ENCODE measurements around the gene TNPO3.
"Not testable (repeated sequence)": the region's sequence is repeated elsewhere in the genome, so short reads cannot be mapped to it uniquely, and the experiment has no call there.

TNPO3 gene

DNA sequence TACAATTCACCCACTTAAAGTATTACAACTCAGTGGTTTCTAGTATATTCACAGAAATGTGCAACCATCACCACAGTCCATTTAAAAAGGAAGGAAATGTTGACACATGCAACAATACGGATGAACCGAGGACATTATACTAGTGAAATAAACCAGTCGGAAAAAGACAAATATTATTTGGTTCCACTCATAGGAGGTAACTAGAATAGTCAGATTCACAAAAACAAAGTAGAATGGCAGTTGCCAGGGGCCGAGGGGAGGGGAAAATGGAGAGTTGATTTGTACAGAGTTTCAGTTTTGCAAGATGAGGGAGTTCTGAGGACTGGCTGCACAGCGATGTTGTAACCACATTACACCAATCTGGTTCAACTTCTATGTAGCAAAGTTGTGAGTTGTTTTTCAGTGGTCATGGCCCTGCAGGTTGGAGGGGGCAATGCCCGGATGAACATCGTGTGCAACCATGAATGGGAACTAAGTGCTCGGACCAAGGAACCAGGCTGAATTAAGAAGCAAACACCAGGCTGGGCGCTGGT, 17.6 kb upstream of the TNPO3 start:
- no peak for DNase-seq (ENCODE audit: low read depth in 4 of 4, low spot score in 1 of 4)

DNA sequence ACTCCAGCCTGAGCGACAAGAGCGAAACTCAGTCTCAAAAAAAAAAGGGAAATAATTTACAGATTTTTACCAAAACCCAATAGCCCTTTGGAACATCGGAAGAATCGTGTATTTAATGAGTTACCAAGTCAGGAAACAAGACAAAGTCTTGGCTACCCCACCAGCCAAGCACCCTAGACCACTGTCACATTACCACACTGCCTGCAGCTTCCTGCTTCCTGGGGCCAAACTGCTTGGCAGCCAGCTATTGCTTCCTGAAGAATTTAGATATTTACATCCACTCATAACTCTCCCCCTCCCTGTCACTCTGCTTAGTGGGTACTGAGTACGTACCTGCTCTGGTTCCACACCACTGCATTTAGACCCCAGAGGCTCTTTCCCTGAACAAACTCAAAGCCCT, 14.1 kb upstream of the TNPO3 start:
- no peak for DNase-seq (ENCODE audit: low read depth in 4 of 4, low spot score in 1 of 4)

DNA sequence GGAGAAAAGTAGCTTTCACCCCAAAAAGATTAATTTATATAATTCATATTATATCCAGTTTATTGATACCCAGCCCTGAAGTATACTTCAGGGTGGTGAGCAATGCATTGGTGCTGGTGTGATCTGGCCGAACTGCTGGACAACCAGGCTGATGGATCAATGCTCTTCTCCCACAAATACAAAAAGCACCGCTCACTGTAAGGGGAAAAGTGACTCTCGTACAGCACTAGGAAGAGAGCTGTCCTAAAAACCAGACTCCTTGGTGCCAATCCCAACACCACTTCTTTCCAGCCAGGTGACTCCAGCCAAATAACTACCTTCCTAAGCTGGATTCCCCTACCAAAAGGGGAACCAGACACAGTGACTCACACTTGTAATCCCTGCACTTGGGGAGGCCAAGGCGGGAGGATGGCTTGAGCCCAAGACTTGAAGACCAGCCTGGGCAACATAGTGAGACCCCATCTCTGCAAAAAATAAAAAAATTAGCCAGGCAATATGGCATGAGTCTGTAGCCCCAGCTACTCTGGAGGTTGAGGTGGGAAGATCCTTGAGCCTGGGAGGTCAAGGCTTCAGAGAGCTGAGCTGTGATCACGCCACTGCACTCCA, 13.1 kb upstream of the TNPO3 start:
- DNase-seq (ENCODE audit: low read depth in 4 of 4, low spot score in 1 of 4), result no peak

DNA sequence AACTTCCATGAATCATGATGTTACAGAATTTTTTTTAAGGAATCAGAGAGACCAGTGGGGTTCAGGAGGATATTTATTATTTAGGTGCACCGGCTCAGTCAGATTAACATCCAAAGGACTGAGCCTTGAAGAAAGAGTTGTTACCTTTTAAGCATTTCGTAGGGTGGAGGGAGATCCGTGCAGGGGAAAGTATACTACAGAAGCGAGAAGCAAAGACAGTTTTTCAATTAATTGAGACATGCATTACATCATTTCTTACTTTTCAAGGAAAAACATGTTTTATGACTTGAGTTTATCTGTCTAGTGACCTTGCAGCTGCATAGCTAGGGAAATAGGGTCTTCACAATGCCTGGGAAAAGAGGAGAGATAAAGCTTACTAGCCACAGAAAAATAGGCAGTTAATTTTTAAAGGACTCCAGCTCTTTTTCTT, 12.2 kb upstream of the TNPO3 start:
- not testable (repeated sequence) for DNase-seq (ENCODE audit: low read depth in 4 of 4, low spot score in 1 of 4)

DNA sequence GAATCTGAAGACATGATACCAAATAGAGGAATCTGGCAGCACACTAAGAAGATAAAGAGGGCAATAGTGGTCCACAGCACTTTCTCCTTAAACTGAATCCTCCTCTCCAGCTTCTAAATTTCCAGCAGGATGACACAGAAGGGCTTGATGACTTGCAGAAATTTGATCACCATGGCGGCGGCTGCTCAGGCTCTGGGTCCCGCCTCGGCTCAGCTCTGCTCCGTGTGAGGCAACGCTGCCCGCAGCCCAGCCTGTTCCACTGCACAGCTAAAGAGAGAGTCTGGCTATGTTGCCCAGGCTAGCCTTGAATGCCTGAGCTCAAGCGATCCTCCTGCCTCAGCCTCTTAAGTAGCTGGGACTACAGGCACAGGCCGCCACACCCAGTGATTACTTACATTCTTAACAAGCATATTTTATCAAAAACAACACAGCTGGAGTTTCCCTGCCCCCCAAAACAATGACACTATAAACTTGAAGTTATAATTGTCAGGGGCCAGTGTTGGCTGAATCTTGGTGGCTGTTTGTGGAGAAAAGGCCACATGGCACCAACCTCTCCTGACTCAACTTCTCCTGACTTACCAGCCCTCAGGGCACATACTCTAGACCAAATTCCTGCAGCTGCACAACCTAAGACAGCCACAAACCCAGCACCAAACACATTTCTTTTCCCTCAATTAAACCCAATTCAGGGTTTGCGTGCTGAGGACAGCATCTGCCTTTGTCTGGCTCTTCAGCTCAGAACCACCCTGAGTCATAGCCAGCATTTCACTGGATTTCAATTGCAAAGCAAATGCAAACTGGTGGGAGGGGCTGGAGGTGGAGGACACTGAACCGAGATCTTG, 11.6 kb upstream of the TNPO3 start:
- DNase-seq (ENCODE audit: low read depth in 4 of 4, low spot score in 1 of 4), result no peak

DNA sequence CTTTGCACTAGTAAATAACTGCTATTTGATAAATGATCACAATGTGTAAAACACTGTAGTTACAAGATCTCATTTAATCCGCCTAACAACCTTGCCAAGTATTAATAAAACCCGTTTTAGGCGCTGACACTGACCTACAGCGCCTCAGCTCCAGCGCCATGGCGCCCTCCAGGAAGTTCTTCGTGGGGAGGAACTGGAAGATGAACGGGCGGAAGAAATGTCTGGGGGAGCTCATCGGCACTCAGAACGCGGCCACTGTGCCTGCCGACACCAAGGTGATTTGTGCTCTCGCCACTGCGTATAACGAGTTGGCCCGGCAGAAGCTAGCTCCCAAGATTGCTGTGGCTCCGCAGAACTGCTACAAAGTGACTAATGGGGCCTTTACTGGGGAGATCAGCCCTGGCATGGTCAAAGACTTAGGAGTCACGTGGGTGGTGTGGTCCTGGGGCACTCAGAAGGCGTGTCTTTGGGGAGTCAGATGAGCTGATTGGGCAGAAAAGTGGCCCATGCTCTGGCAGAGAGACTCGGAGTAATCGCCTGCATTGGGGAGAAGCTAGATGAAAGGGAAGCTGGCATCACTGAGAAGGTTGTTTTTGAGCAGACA, 1.1 kb upstream of the TNPO3 start:
- DNase-seq (ENCODE audit: low read depth in 4 of 4, low spot score in 1 of 4), result no peak

DNA sequence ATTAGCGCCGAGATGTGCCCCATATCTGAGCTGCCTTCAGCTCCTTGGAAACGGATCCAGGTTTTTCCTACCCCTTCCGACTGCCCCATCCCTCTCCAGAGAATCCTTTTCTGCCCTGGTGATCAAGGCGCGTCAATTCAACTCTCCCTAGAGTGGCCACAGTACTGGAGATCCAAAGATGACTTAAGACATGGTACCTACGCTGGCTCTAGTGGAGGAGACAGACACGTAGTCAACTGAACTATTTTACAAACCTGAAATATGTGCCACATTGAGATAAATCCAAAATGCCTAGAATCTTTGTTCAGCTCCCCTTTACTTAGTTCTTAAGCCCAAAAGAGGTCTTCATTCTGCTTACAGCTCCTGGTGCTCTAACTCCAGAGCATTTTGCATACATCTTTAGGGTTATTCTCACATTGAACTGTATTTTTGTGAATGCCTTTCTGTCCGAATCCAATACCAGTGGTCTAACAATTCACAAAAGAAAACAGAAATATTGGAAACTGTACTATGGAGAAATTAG, 444 bp upstream of the TNPO3 start:
- no peak for DNase-seq (ENCODE audit: low read depth in 4 of 4, low spot score in 1 of 4)

DNA sequence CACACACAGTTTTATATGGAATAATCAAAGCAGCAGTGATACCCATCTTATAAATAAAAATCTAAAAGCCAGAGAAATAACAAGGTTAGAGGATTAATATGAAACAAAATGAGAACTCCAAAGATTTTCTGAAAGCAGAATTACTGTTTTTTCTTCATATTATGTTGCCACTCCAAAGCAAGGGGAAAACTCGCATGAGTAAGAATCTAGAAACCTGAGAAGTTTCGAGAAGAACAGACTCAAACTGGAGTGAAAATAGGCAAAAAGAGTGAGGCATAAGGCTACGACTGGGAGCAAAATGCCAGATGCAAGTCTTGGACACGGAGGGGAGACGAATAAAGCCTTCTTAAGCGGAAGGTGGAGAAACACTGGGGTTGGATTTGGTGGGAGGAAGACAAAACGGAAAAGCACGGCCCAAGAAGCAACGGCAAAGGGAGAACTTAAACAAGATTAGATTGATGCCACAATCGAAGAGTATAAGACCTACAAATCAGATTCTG, 923 bp downstream of the TNPO3 start:
- DNase-seq (ENCODE audit: low read depth in 4 of 4, low spot score in 1 of 4), result no peak

DNA sequence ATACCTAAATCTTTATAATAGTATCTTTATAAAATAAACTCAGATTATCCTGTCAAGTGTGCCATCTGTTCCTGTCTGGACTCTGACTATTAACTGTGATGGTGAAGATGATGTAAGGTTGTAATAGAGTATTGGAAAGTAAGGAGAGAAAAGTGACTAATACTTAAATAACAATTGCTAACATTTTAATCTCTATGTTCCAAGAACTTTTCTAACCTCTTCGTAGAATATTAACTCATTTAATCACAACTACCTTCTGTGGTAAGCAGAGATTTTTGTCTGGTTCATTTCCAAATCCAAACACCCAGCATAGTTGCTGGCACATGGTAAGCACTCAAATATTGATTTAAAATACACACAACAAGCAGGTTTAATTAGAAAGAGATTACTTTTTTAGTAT, 2.5 kb downstream of the TNPO3 start:
- no peak for DNase-seq (ENCODE audit: low read depth in 4 of 4, low spot score in 1 of 4)

DNA sequence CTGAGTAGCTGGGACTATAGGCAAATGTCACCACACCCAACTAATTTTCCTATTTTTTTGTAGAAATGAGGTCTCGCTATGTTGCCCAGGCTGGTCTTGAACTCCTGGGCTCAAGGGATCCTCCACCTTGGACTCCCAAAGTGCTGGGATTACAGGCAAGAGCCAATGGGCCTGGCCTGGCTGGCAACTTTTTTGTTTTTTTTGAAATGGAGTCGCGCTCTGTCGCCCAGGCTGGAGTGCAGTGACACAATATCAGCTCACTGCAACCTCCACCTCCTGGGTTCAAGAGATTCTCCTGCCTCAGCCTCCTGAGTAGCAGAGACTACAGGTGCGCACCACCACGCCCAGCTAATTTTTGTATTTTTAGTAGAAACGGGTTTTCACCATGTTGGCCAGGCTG, 3.5 kb downstream of the TNPO3 start:
- DNase-seq (ENCODE audit: low read depth in 4 of 4, low spot score in 1 of 4), result not testable (repeated sequence)

DNA sequence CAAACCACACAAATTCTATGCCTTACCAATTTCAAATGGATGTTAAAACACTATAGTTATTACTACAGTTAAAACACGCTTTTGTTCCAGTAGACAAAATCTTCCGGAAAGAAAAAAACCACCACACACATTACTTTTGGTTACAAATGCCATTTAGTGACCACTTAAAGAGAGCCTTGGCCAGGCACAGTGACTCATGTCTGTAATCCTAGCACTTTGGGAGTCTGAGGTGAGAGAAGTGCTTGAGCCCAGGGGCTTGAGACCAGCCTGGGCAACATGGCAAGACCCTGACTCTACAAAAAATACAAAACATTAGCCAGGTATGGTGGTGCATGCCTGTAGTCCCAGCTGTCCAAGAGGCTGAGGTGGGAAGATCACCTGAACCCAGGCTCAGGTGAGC, 7.2 kb downstream of the TNPO3 start:
- no peak for DNase-seq (ENCODE audit: low read depth in 4 of 4, low spot score in 1 of 4)

DNA sequence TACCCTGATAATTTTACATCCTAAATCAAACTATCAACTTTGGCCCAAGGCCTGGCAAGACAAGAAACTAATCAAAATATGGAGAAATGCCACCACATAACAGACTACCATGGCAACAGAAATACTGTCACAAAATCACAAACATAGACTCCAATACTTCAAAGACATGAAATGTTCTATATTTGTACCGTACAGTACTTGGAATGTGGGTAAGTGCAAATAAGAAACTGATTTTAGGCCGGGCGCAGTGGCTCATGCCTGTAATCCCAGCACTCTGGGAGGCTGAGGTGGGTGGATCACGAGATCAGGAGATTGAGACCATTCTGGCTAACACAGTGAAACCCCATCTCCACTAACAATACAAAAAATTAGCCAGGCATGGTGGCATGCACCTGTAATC, 9.2 kb downstream of the TNPO3 start:
- no peak for DNase-seq (ENCODE audit: low read depth in 4 of 4, low spot score in 1 of 4)

DNA sequence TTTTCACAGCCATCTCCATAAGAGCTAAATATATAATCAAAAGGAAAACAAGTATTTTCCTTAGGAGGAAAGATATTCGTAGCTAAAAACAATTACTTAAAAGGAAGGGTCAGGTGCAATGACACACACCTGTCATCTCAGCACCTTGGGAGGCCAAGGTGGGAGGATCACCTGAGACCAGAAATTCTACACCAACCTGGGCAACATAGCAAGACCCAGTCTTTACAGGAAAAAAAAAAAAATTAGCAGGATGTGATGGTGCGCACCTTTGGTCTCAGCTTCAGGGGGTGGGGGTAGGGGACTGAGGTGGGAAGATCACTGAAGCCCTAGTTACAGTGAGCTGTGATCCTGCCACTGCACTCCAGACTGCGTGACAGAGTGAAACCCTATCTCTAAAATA, 11.9 kb downstream of the TNPO3 start:
- DNase-seq (ENCODE audit: low read depth in 4 of 4, low spot score in 1 of 4), result no peak

DNA sequence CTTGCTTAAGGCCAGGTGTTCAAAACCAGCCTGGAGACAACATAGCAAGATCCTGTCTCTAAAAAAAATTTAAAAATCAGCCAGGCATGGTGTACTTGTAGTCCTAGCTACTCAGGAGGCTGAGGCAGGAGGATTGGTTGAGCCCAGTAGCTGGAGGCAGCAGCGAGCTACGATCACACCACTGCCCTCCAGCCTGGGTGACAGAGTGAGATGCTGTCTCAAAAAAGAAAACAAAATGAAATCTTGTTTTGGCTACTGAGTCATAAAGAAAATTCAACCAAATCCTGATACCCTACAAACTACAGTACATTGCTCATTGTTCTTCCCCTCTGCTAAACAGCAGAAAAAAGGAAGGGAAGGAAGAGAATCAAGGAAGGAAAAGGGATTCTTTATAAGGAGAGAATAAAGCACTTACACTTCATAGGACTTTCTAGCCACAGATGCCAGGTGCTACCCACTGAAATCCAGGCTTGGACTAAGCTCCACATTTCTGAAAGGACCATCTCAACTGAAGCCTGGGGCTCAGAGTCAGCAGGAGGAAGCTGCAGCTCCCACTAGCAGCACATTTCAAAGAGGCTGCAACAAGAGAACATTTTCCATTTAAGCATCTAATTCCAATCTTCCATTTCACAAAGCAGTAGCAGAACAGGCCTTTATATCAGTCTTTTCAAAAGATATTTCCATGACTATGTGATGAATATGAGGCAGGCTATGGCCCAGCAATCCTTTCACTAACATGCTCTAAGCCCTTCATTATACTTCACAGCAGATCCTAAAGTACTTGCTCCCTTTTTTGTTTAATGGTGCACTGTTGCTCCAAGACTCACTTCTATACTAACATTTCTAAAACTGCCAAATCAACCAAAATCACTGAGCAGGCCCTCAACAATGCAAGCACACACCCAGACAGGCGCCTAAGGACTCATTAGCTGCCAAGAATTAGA, 13.5 kb downstream of the TNPO3 start:
- no peak for DNase-seq (ENCODE audit: low read depth in 4 of 4, low spot score in 1 of 4)

DNA sequence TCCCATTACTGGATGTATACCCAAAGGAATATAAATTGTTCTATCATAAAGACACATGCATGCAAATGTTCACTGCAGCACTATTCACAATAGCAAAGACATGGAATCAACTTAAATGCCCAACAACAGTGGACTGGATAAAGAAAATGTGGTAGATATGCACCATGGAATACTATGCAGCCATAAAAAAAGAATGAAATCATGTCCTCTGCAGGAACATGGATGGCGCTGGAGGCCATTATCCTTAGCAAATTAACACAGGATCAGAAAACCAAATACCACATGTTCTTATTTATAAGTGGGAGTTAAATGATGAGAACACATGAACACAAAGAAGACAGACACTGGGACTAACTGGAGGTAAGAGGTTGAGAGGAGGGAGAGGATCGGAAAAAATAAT, 16.4 kb downstream of the TNPO3 start:
- not testable (repeated sequence) for DNase-seq (ENCODE audit: low read depth in 4 of 4, low spot score in 1 of 4)

DNA sequence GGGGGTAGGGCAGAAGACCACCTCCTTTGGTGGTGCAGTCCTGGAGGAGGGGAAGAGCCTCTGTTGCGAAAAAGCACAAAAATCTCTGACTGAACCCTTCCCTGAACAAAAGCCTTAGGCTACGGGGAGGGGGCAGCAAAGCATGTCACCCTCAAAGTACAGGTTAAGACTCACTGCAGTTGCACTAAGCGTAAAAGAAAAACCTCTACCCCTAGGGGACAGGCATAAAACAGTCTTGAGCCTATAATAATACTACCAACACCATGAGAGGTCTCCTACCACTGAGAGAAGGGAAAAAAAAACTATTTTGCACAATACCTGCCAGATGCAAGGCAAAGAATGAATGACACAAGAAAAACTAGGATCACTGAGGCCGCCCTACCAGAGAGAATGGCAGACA, 17.3 kb downstream of the TNPO3 start:
- no peak for DNase-seq (ENCODE audit: low read depth in 4 of 4, low spot score in 1 of 4)

DNA sequence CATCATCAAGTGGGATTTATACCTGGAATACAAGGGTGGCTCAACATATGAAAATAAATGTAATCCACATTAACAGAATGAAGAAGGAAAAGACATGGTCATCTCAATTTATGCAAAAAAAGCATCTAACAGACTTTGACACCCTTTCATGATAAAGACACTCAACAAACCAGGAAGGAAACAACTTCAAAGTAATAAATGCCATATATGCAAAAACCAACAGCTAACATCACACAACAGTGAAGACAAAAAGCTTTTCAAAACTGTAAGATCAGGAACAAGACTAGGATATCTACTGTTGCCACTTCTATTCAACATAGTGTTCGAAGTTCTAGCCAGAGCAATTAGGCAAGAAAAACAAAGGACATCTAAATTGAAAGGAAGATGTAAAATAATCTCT, 22.9 kb downstream of the TNPO3 start:
- no peak for DNase-seq (ENCODE audit: low read depth in 4 of 4, low spot score in 1 of 4)

DNA sequence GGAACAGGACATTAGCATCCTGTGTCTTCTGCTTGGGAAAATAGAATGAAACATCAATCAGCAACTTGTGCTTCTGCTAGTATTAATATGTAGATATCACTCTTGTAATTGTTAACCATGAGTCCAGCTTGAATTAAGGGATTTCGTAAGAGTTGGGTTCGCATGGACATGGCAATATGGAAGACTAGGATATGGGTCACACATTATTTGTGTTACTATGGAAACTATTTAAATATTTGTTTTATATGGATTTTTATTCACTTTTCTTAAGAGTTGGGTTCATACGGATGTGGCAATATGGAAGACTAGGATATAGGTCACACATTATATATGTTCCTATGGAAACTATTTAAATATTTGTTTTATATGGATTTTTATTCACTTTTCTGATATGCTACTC, 24.5 kb downstream of the TNPO3 start:
- DNase-seq (ENCODE audit: low read depth in 4 of 4, low spot score in 1 of 4), result no peak

DNA sequence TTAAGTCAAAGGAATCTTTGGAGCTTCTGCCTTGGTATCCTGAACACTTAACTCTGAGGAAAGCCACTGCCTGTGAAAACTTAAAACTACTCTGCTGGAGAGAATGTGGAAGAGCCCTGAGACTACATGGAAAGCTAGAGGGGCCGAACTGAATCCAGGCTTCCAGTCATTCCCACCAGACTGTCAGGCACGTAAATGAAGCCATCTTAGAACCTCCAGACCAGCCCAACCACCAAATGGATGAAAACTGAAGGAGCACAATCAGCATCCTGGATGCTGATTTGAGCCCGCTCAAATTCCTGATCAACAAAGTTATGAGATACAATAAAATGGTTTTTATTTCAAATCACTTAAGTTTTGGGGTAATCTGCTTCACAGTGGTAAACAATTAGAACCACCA, 30.8 kb downstream of the TNPO3 start:
- DNase-seq (ENCODE audit: low read depth in 4 of 4, low spot score in 1 of 4), result no peak

DNA sequence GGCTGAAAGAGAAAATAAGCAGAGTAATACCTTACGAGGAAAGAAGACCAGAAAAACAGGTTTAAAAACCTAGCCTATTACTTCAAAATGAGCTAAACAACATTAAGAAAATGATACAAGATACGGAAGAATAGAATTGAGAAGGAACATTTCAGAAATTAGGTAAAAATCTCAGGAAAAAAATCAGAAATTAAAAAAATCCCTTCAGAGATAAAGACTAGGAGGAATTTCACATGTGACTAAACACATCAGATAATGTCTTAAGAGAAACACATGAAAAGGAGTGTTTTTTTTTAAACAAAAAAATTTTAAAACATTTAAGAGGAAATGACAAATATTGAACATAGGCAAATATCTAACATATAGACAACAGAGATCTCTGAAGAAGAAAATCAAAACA, 33.3 kb downstream of the TNPO3 start:
- no peak for DNase-seq (ENCODE audit: low read depth in 4 of 4, low spot score in 1 of 4)

Data from stimulated activated CD4-positive, alpha-beta T cell treated with anti-CD3 and anti-CD28 coated beads, Interleukin-1b, Interleukin-23, amount 100 ng/mL, for 24 hours (primary cell).